GM21737 (cell line): ENCODE measurements around the gene GOLGA8T.
"Not testable (repeated sequence)": the region's sequence is repeated elsewhere in the genome, so short reads cannot be mapped to it uniquely, and the experiment has no call there.

Experiments
- ATAC-seq: cut with Tn5 transposase; IDR thresholded peaks from one replicate; pipeline ENCODE4 v1.9.1; 2021; ENCODE audit warnings: mild to moderate bottlenecking, moderate library complexity; ENCODE audit not compliant: unreplicated experiment

GOLGA8T gene

DNA sequence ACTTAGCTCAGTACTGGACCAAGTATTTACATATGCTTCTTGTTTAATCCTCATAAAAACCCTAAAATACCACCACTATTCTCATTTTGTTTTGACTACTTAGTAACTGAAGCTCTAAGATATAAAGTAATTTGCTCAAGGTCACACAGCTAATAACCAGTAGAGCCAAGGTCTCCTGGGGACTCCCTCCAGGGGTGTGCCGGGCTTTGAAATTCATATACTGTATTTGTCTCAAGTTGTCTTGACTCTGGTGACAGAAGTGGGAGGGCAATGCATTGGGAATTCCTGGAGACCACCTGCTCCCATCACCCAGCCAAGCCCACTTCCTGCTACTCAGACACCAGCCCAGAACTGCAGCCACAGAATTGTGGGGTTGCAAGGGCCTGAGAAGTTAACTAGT, 54.9 kb downstream of the GOLGA8T start:
- ATAC-seq: not testable (repeated sequence)

- not testable (repeated sequence) for ATAC-seq
These were observed 56.3 kb downstream of the GOLGA8T start for GRCh38 chr15:30191143-30191542.

DNA sequence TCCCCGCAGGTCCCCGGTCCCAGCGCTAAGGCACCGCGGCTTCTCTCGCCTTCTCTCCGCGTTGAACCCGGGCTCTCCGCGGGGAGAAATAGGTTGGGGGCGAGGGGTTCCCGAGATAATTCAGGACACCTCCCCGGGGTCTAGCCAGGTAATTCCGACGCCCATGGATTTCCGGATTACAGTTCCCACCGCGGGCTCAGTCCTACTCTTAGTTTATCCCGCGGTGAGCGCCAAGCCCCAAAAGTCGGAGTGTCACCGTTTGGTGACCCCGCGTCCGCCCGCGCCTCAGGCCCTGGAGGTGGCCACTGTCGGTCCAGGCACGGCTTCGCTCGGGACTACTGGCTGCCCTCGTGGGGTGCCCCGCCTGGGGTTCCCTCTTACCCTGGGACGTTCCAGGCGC, 56.8 kb downstream of the GOLGA8T start:
- ATAC-seq: not testable (repeated sequence)

GRCh38 chr15:30192119-30192745, 57.4 kb downstream of the GOLGA8T start:
- ATAC-seq: not testable (repeated sequence)

- ATAC-seq: not testable (repeated sequence)
These were observed 58.0 kb downstream of the GOLGA8T start for GRCh38 chr15:30192892-30193291.
